Keratinocyte (primary cell): ENCODE measurements around the gene EXT2. TPM values are rescaled to one million over a fixed set of nuclear protein-coding genes. Genes with fewer than 3 reads are reported as not detected.

ENCODE experiments used
- DNase-seq: peaks from one replicate; pipeline ENCODE4 v3.0.0-alpha.2; 2011; ENCODE audit warnings: low read depth, missing footprints, low spot score
- FAIRE-seq: peaks from 2 replicates; lab custom pipeline; 2011; peaks lifted over from hg19 to GRCh38; lab: Jason Lieb, UNC
- H2AFZ ChIP-seq: 2 replicates; pipeline ENCODE4 v1.6.0; 2012; ENCODE audit warnings: low read length, control low read depth, inconsistent platforms; ENCODE audit not compliant: control insufficient read depth
- H3K27ac ChIP-seq: 2 replicates; pipeline ENCODE4 v1.5.1; 2011; ENCODE audit warnings: low read length; ENCODE audit not compliant: control insufficient read depth, insufficient read depth
- H3K27me3 ChIP-seq: 3 replicates; pipeline ENCODE4 v1.6.0; 2011; ENCODE audit warnings: low read length; ENCODE audit not compliant: control insufficient read depth, insufficient read depth; ENCODE audit errors: extremely low read depth
- H3K36me3 ChIP-seq, 2 experiments: 2 replicates in 1 of 2; 3 replicates in 1 of 2; pipeline ENCODE4 v1.5.1; 2011; ENCODE audit warnings: low read length in 2 of 2, mild to moderate bottlenecking in 1 of 2; ENCODE audit not compliant: control insufficient read depth in 2 of 2, insufficient read depth in 2 of 2; ENCODE audit errors: extremely low read depth in 1 of 2
- H3K4me1 ChIP-seq: 3 replicates; pipeline ENCODE4 v1.5.1; 2011; ENCODE audit warnings: low read length; ENCODE audit not compliant: control insufficient read depth, insufficient read depth; ENCODE audit errors: extremely low read depth
- H3K4me2 ChIP-seq: 3 replicates; pipeline ENCODE4 v1.6.0; 2011; ENCODE audit warnings: low read depth, low read length; ENCODE audit not compliant: control insufficient read depth, insufficient read depth; ENCODE audit errors: extremely low read depth
- H3K4me3 ChIP-seq, 3 experiments: fragments of 200-600 bp in 1 of 3; sonication (generic) in 1 of 3; 2 replicates in 2 of 3; 3 replicates in 1 of 3; pipeline ENCODE4 v1.5.1; 2011 to 2016; ENCODE audit warnings: low read length in 3 of 3, mild to moderate bottlenecking in 3 of 3, control low read depth in 2 of 3, inconsistent platforms in 1 of 3, low read depth in 1 of 3, mixed read lengths in 1 of 3, mixed run types in 1 of 3, moderate library complexity in 1 of 3; ENCODE audit not compliant: control insufficient read depth in 2 of 3, insufficient read depth in 2 of 3; ENCODE audit errors: extremely low read depth in 1 of 3
- H3K79me2 ChIP-seq: 2 replicates; pipeline ENCODE4 v1.6.0; 2012; ENCODE audit warnings: low read length; ENCODE audit not compliant: control insufficient read depth, insufficient read depth
- H3K9ac ChIP-seq: 3 replicates; pipeline ENCODE4 v1.6.0; 2011; ENCODE audit warnings: low read length; ENCODE audit not compliant: control insufficient read depth, insufficient read depth; ENCODE audit errors: extremely low read depth
- H3K9me1 ChIP-seq: 3 replicates; pipeline ENCODE4 v1.6.0; 2011; ENCODE audit warnings: low read length; ENCODE audit not compliant: control insufficient read depth, insufficient read depth; ENCODE audit errors: extremely low read depth
- H3K9me3 ChIP-seq: 2 replicates; pipeline ENCODE4 v1.5.1; 2012; ENCODE audit warnings: low read depth, low read length; ENCODE audit not compliant: control insufficient read depth
- H4K20me1 ChIP-seq: 3 replicates; pipeline ENCODE4 v1.6.0; 2011; ENCODE audit warnings: low read length; ENCODE audit not compliant: control insufficient read depth, insufficient read depth; ENCODE audit errors: extremely low read depth
- EZH2 ChIP-seq: IDR thresholded peaks from one replicate; pipeline ENCODE4 v1.6.1; 2012; ENCODE audit warnings: inconsistent platforms, mild to moderate bottlenecking, low read length, moderate library complexity
- dilution Hi-C: fragments of 300-500 bp; cut with MboI; formaldehyde crosslinking; loops from one replicate; pipeline ENCODE4 v1.7.0; 2020; ENCODE audit warnings: low sequenced_read_pairs; ENCODE audit not compliant: extremely low pct_ligation_motif_present
- polyA plus RNA-seq, 5 experiments: library from polyadenylated mRNA; depleted of rRNA in 3 of 5; stranded (reverse) in 3 of 5; stranded (forward) in 1 of 5; unstranded in 1 of 5; fragments of >200 nt; gene quantifications; 1 replicate in 1 of 5; 2 replicates in 3 of 5; 3 replicates in 1 of 5; pipeline versions ENCODE4 v1.2.1 to v1.2.3, GENCODE V29; 2011 to 2012; ENCODE audit warnings: missing spikeins in 2 of 5, low read depth in 1 of 5, low replicate concordance in 1 of 5
- TF ChIP-seq, protein P1 (sequence below), 3 experiments: IDR thresholded peaks in 1 of 3; conservative IDR thresholded peaks in 1 of 3; optimal IDR thresholded peaks in 1 of 3; 2 replicates in 2 of 3; 3 replicates in 1 of 3; pipeline versions ENCODE3 to v1.5.1; 2011; ENCODE audit warnings: low read length in 3 of 3, mild to moderate bottlenecking in 3 of 3, moderate library complexity in 2 of 3, control low read depth in 1 of 3, inconsistent platforms in 1 of 3; ENCODE audit not compliant: insufficient read depth in 2 of 3; ENCODE audit errors: extremely low read depth in 1 of 3

The EXT2 gene
- polyA plus RNA-seq, 1 donor (not counting 4 experiments of a cell fraction or from before 2014, with no cell fraction given), result 148 TPM

DNA sequence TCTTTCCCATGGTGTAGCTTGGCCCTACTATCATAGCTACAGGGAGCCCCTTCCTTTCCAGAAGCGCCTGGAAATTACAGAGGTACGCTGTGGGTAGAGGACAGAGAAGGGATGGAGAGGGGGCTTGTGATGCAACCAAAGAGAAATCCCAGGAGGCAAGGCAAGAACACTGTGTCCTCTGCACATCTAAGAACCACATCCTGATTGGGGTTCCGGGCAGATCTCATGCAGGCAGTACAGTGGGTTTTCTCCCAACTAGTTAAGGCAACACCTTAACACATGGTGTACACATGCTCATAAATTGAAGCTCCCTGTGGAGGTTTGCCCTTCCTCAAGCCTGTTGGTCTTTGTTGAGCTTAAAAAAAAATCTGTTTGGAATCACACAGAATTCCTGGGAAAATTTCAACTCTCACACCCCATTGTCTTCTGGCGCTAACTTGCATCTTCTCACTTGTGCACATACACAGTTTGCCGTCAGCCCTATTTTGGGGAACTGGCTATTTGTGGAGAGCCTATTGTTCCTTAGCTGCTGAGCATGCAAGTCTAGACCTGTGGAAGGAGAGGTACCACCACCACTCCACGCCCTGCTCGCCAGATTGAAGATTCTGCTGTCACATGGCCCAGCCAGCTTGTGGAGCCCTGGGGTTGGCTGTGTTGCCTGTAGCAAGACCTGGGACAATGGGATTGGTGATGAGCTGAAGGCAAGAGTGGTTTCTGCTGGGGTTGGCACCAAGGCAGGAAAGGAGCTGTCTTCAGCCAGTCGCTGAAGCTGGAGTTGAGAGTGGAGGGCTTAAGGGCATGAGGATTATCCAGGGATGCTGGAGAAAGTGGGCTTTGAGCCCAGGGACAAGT lies 162.1 kb downstream of the EXT2 start:
- no peak overlapping the region for H3K27ac ChIP-seq
- dilution Hi-C loops, result no loop called here
- no peaks in the 10 kb centered on the region for H3K36me3 ChIP-seq
- DNase-seq (no peak), FAIRE-seq (no peak)
- peaks cover 3% of the 10 kb centered on the region for H4K20me1 ChIP-seq
- H3K79me2 ChIP-seq, result no peaks in the 10 kb centered on the region
- H3K27me3 ChIP-seq, result no peaks in the 10 kb centered on the region
- H3K4me1 ChIP-seq, result peaks cover 22% of the 10 kb centered on the region
- H2AFZ ChIP-seq, result no peak overlapping the region
- H3K9me1 ChIP-seq, result peaks cover 4% of the 10 kb centered on the region
- no peak overlapping the region for H3K4me3 ChIP-seq
- TF ChIP-seq EZH2, result no peak
- TF ChIP-seq, protein P1, sequence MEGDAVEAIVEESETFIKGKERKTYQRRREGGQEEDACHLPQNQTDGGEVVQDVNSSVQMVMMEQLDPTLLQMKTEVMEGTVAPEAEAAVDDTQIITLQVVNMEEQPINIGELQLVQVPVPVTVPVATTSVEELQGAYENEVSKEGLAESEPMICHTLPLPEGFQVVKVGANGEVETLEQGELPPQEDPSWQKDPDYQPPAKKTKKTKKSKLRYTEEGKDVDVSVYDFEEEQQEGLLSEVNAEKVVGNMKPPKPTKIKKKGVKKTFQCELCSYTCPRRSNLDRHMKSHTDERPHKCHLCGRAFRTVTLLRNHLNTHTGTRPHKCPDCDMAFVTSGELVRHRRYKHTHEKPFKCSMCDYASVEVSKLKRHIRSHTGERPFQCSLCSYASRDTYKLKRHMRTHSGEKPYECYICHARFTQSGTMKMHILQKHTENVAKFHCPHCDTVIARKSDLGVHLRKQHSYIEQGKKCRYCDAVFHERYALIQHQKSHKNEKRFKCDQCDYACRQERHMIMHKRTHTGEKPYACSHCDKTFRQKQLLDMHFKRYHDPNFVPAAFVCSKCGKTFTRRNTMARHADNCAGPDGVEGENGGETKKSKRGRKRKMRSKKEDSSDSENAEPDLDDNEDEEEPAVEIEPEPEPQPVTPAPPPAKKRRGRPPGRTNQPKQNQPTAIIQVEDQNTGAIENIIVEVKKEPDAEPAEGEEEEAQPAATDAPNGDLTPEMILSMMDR (optimal IDR thresholded peaks at IDR 0.05 in 1 of 3, IDR thresholded peaks at IDR 0.05 in 1 of 3, conservative IDR thresholded peaks at IDR 0.05 in 1 of 3; ENCODE audit: extremely low read depth in 1 of 3, insufficient read depth in 2 of 3, low read length in 3 of 3), result no peak
- no peak overlapping the region for H3K4me2 ChIP-seq
- H3K9me3 ChIP-seq, result peaks cover 2% of the 10 kb centered on the region
- H3K9ac ChIP-seq, result no peak overlapping the region

DNA sequence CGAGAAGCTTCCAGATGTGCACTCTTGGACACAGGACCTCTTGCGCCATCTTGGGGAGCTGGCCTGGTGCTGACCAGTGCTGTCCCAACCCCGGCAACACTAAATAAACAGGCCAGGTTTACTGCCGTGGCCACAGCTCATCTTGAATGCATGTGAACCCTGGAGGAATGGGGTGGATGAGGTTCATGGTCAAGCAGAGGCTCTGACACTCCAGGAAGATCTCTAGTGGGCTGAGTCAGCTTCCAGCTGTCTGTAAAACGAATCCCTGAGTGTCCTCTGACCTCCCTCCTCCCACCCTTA lies 162.7 kb downstream of the EXT2 start:
- Histone ChIP-seq H3K4me3 (no peak overlapping the region), H3K9me1 (peaks cover 4% of the 10 kb centered on the region), H2AFZ (no peak overlapping the region), H3K9ac (no peak overlapping the region), H4K20me1 (peaks cover 3% of the 10 kb centered on the region), H3K4me2 (no peak overlapping the region), H3K27ac (no peak overlapping the region), H3K36me3 (no peaks in the 10 kb centered on the region), H3K9me3 (no peaks in the 10 kb centered on the region), H3K27me3 (no peaks in the 10 kb centered on the region), H3K79me2 (no peaks in the 10 kb centered on the region), H3K4me1 (peaks cover 23% of the 10 kb centered on the region)
- DNase-seq, result no peak
- FAIRE-seq, result no peak
- dilution Hi-C loops, result no loop called here
- no peak for TF ChIP-seq EZH2
- TF ChIP-seq, protein P1 (optimal IDR thresholded peaks at IDR 0.05 in 1 of 3, IDR thresholded peaks at IDR 0.05 in 1 of 3, conservative IDR thresholded peaks at IDR 0.05 in 1 of 3; ENCODE audit: extremely low read depth in 1 of 3, insufficient read depth in 2 of 3, low read length in 3 of 3), result no peak
